Type B pancreatic cell (in vitro differentiated cells): Measurements from ENCODE around the gene DRG2. TPM values are rescaled to one million over a fixed set of nuclear protein-coding genes. Genes with fewer than 3 reads are reported as not detected.

Source experiments
- DNase-seq: peaks from one replicate; pipeline ENCODE4 v3.0.0; 2021; ENCODE audit warnings: mixed read lengths; ENCODE audit not compliant: unreplicated experiment; ENCODE audit errors: extremely low spot score
- H3K27ac Mint-ChIP-seq: 2 replicates; pipeline ENCODE4 v1.8.0; 2021; ENCODE audit warnings: mild to moderate bottlenecking, mixed read lengths
- H3K27me3 Mint-ChIP-seq: 2 replicates; pipeline ENCODE4 v1.8.0; 2021; ENCODE audit warnings: mixed read lengths
- H3K36me3 Mint-ChIP-seq: 2 replicates; pipeline ENCODE4 v1.8.0; 2021; ENCODE audit warnings: mixed read lengths
- H3K4me1 Mint-ChIP-seq: one replicate; pipeline ENCODE4 v1.8.0; 2021; ENCODE audit warnings: mixed read lengths; ENCODE audit not compliant: unreplicated experiment
- H3K4me3 Mint-ChIP-seq: 2 replicates; pipeline ENCODE4 v1.8.0; 2021; ENCODE audit warnings: mild to moderate bottlenecking, mixed read lengths
- H3K9me3 Mint-ChIP-seq: 2 replicates; pipeline ENCODE4 v1.8.0; 2021; ENCODE audit warnings: mixed read lengths
- CTCF ChIP-seq: fragments of 200-600 bp; sonication (generic); conservative IDR thresholded peaks from 2 replicates; pipeline ENCODE4 v1.5.0; 2021; ENCODE audit warnings: antibody characterized with exemption, mild to moderate bottlenecking
- total RNA-seq: library from RNA; stranded (reverse); gene quantifications from 2 replicates; pipeline ENCODE4 v1.2.1, GENCODE V29; 2021; ENCODE audit warnings: low replicate concordance

The DRG2 gene
- total RNA-seq, 1 donor from 2014 or later: 34.2 TPM

GRCh38 chr17:18155179-18155578 lies 67.4 kb downstream of the DRG2 start:
- H3K27me3 Mint-ChIP-seq: no peaks in the 10 kb centered on the region
- H3K27ac Mint-ChIP-seq: no peak overlapping the region
- H3K36me3 Mint-ChIP-seq: no peaks in the 10 kb centered on the region
- no peaks in the 10 kb centered on the region for H3K9me3 Mint-ChIP-seq
- no peak for DNase-seq
- peaks cover 21% of the 10 kb centered on the region for H3K4me1 Mint-ChIP-seq
- H3K4me3 Mint-ChIP-seq: peak overlapping the region; percentile 27
- TF ChIP-seq CTCF: no peak

DNA sequence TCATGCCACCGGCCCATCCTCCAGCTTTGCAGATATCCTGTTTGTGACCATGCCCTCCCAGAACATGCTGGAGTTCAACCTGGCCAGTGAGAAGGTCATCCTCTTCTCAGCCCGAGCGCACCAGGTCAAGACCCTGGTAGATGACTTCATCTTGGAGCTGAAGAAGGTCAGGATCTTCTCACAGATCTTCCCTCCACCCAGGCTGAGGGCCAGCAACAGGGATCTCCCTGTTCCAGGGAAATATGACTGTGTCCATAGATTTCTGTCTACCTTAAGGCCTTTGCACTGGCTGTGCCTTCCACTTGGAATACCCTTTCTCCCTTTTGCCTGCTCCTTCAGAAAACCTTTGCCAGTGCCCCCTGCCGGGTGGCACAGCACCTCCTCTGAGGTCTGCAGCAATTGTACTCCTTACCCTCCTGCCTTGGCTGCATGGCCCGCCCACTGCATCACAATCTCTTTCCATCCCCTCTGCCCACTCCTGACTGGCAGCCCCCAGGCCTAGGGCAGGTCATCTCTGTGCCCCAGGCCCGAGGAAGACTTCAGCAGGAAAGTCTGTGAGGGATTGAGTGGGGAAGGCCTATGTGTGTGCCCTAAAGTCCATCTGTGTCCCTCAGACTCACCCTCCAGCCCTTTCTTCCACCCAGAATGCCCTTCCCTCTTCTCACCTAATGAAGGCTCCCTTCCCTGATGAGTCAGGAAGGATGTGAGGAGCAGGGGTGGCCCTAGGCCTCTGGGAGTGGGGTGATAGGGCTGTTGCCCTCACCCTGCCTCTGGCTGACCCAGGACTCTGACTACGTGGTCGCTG lies 68.6 kb downstream of the DRG2 start:
- Mint-ChIP-seq H3K9me3 (no peaks in the 10 kb centered on the region), H3K36me3 (no peaks in the 10 kb centered on the region), H3K4me1 (peaks cover 26% of the 10 kb centered on the region), H3K27me3 (no peaks in the 10 kb centered on the region), H3K4me3 (no peak overlapping the region), H3K27ac (no peak overlapping the region)
- DNase-seq: no peak
- TF ChIP-seq CTCF: no peak

DNA sequence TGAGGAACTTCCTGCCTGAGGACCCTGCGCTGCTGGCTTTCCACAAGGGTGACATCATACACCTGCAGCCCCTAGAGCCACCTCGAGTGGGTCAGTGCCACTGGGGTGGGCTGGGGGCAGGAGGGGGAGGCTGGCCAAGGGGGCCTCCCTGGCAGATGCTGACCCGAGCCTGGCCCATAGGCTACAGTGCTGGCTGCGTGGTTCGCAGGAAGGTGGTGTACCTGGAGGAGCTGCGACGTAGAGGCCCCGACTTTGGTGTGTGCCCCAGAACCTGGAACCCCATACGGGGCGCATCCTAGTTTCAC lies 69.2 kb downstream of the DRG2 start:
- no peaks in the 10 kb centered on the region for H3K27me3 Mint-ChIP-seq
- no peak overlapping the region for H3K4me3 Mint-ChIP-seq
- no peak for DNase-seq
- no peak for TF ChIP-seq CTCF
- H3K4me1 Mint-ChIP-seq: peaks cover 30% of the 10 kb centered on the region
- no peak overlapping the region for H3K27ac Mint-ChIP-seq
- H3K36me3 Mint-ChIP-seq: no peaks in the 10 kb centered on the region
- H3K9me3 Mint-ChIP-seq: no peaks in the 10 kb centered on the region

Other genes with a start within 250 kb of the DRG2 start
- gene TOM1L2, start 115.5 kb upstream of the DRG2 start, total RNA-seq: 62.5 and 107 TPM in 2 replicates
- 3.4 and 8.9 TPM in 2 replicates for gene DRC3, start 115.1 kb upstream of the DRG2 start, total RNA-seq
- 22.8 and 28.9 TPM in 2 replicates for gene ATPAF2, start 48.8 kb upstream of the DRG2 start, total RNA-seq
- 10.6 and 13.2 TPM in 2 replicates for gene GID4, start 48.5 kb upstream of the DRG2 start, total RNA-seq
- 1.8 and 2.2 TPM in 2 replicates for gene MYO15A, start 20.8 kb downstream of the DRG2 start, total RNA-seq
- 79.8 and 88.8 TPM in 2 replicates for gene ALKBH5, start 95.9 kb downstream of the DRG2 start, total RNA-seq
- gene LLGL1, start 137.7 kb downstream of the DRG2 start, total RNA-seq: 35.1 and 61.2 TPM in 2 replicates
- gene FLII, start 170.8 kb downstream of the DRG2 start, total RNA-seq: 248 and 320 TPM in 2 replicates
- gene MIEF2, start 172.7 kb downstream of the DRG2 start, total RNA-seq: 17.9 and 31.2 TPM in 2 replicates
- gene TOP3A, start 227.0 kb downstream of the DRG2 start, total RNA-seq: 47.5 and 70.2 TPM in 2 replicates
- 20.2 and 26.6 TPM in 2 replicates for gene SMCR8, start 227.3 kb downstream of the DRG2 start, total RNA-seq